ENCODE data around the gene HES5.

DNA sequence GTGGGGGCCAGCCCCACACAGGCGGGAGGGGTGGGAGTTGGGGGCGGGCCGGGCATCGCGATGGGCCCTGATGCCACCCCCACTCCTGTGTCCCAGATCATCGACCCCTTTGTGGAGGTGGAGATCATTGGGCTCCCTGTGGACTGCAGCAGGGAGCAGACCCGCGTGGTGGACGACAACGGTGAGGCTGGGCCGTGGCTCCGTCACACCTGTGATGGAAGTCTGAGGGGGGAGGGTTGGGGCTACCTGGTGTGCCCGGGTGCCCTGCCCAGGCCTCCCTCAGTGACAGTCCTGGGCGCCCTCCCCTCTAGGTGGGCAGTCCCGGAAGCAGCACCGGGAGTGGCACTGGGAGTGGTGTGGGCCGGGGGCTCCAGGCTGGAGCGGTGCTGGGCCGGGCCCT lies 31.4 kb downstream of the HES5 start:
- TF ChIP-seq, protein P1, sequence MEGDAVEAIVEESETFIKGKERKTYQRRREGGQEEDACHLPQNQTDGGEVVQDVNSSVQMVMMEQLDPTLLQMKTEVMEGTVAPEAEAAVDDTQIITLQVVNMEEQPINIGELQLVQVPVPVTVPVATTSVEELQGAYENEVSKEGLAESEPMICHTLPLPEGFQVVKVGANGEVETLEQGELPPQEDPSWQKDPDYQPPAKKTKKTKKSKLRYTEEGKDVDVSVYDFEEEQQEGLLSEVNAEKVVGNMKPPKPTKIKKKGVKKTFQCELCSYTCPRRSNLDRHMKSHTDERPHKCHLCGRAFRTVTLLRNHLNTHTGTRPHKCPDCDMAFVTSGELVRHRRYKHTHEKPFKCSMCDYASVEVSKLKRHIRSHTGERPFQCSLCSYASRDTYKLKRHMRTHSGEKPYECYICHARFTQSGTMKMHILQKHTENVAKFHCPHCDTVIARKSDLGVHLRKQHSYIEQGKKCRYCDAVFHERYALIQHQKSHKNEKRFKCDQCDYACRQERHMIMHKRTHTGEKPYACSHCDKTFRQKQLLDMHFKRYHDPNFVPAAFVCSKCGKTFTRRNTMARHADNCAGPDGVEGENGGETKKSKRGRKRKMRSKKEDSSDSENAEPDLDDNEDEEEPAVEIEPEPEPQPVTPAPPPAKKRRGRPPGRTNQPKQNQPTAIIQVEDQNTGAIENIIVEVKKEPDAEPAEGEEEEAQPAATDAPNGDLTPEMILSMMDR (IDR thresholded peaks at IDR 0.05) = no peak
- TF ChIP-seq POLR2A (IDR thresholded peaks at IDR 0.05) = no peak
